HG02885 (cell line): Measurements from ENCODE around the gene GMDS.
A peak's percentile ranks its signal among the peaks of the same experiment; 100 is the strongest.

ENCODE experiments used
- ATAC-seq: cut with Tn5 transposase; IDR thresholded peaks from one replicate; pipeline ENCODE4 v1.9.1; 2021; ENCODE audit warnings: mild to moderate bottlenecking; ENCODE audit not compliant: unreplicated experiment, poor library complexity

The GMDS gene

GRCh38 chr6:2141644-2142290 lies 103.6 kb downstream of the GMDS start:
- ATAC-seq = no peak

GRCh38 chr6:2140438-2141128 lies 104.8 kb downstream of the GMDS start:
- ATAC-seq = no peak

- ATAC-seq = no peak
Measured at GRCh38 chr6:2135401-2135800, 110.0 kb downstream of the GMDS start.

GRCh38 chr6:2134554-2134953 lies 110.9 kb downstream of the GMDS start:
- ATAC-seq = no peak

- no peak for ATAC-seq
Measured at GRCh38 chr6:2133716-2134310, 111.6 kb downstream of the GMDS start.

GRCh38 chr6:2132916-2133315 lies 112.5 kb downstream of the GMDS start:
- ATAC-seq = no peak

GRCh38 chr6:2132416-2132815 lies 113.0 kb downstream of the GMDS start:
- no peak for ATAC-seq

- ATAC-seq = peak; percentile 79
Measured at GRCh38 chr6:2129182-2129621, 116.2 kb downstream of the GMDS start.

- no peak for ATAC-seq
Measured at GRCh38 chr6:2127484-2127911, 117.9 kb downstream of the GMDS start.

GRCh38 chr6:2126351-2126750 lies 119.1 kb downstream of the GMDS start:
- no peak for ATAC-seq

GRCh38 chr6:2125158-2125557 lies 120.2 kb downstream of the GMDS start:
- no peak for ATAC-seq

- ATAC-seq = no peak
Measured at GRCh38 chr6:2124260-2124709, 121.1 kb downstream of the GMDS start.

- ATAC-seq = no peak
Measured at GRCh38 chr6:2120912-2121311, 124.5 kb downstream of the GMDS start.

- ATAC-seq = no peak
Measured at GRCh38 chr6:2119275-2119674, 126.1 kb downstream of the GMDS start.

GRCh38 chr6:2118136-2118535 lies 127.3 kb downstream of the GMDS start:
- ATAC-seq = no peak

GRCh38 chr6:2117447-2117846 lies 128.0 kb downstream of the GMDS start:
- no peak for ATAC-seq

- ATAC-seq = no peak
Measured at GRCh38 chr6:2116496-2116895, 128.9 kb downstream of the GMDS start.

GRCh38 chr6:2114100-2114499 lies 131.3 kb downstream of the GMDS start:
- ATAC-seq = no peak

- ATAC-seq = peak; percentile 69
Measured at GRCh38 chr6:2111162-2111677, 134.2 kb downstream of the GMDS start.

- peak; percentile 72 for ATAC-seq
Measured at GRCh38 chr6:2110504-2110903, 134.9 kb downstream of the GMDS start.

GRCh38 chr6:2109796-2110195 lies 135.6 kb downstream of the GMDS start:
- no peak for ATAC-seq
